ENCODE data around the gene TXNRD1. TPM values are rescaled to one million over a fixed set of nuclear protein-coding genes. Genes with fewer than 3 reads are reported as not detected.

Gene TXNRD1
- total RNA-seq, 4 donors from 2014 or later, result 76.0 to 141 (median 97.8) TPM

GRCh38 chr12:104354167-104354867, 138.7 kb downstream of the TXNRD1 start:
- intact Hi-C loops (cut with DNase I; ENCODE audit: low total_unique reads), result no loop called here
- H3K4me1 ChIP-seq, result no peaks in the 10 kb centered on the region
- TF ChIP-seq POLR2A (IDR thresholded peaks at IDR 0.05), result no peak

GRCh38 chr12:104354868-104355570, 139.4 kb downstream of the TXNRD1 start:
- Histone ChIP-seq H3K36me3 (no peaks in the 10 kb centered on the region), H3K27me3 (no peaks in the 10 kb centered on the region), H3K4me3 (no peak overlapping the region), H3K9me3 (no peaks in the 10 kb centered on the region), H3K27ac (no peak overlapping the region), H3K4me1 (no peaks in the 10 kb centered on the region)
- intact Hi-C loops (cut with DNase I; ENCODE audit: low total_unique reads), result loop anchor here (5.0 kb wide), 1 partner anchor 153 kb away; no protein-coding TSS in a partner anchor
- TF ChIP-seq POLR2A (IDR thresholded peaks at IDR 0.05), result no peak
- no peak for TF ChIP-seq CTCF (IDR thresholded peaks at IDR 0.05)
- no peak for DNase-seq

More at GRCh38 chr12:104354167-104354867, 138.7 kb downstream of the TXNRD1 start:
- H3K9me3 ChIP-seq, result no peaks in the 10 kb centered on the region
- no peaks in the 10 kb centered on the region for H3K36me3 ChIP-seq
- no peak for DNase-seq
- no peak overlapping the region for H3K27ac ChIP-seq
- no peaks in the 10 kb centered on the region for H3K27me3 ChIP-seq
- no peak overlapping the region for H3K4me3 ChIP-seq

GRCh38 chr12:104355630-104356029, 140.1 kb downstream of the TXNRD1 start:
- Histone ChIP-seq H3K4me1 (no peaks in the 10 kb centered on the region), H3K27ac (no peak overlapping the region), H3K27me3 (no peaks in the 10 kb centered on the region), H3K9me3 (no peaks in the 10 kb centered on the region), H3K36me3 (no peaks in the 10 kb centered on the region), H3K4me3 (no peak overlapping the region)
- intact Hi-C loops (cut with DNase I; ENCODE audit: low total_unique reads), result loop anchor here (5.0 kb wide), 1 partner anchor 153 kb away; no protein-coding TSS in a partner anchor
- no peak for DNase-seq
- TF ChIP-seq POLR2A (IDR thresholded peaks at IDR 0.05) (no peak), CTCF (IDR thresholded peaks at IDR 0.05) (no peak)

GRCh38 chr12:104356231-104357115, 140.9 kb downstream of the TXNRD1 start:
- Histone ChIP-seq H3K27ac (no peak overlapping the region), H3K36me3 (no peaks in the 10 kb centered on the region), H3K4me1 (no peaks in the 10 kb centered on the region), H3K9me3 (no peaks in the 10 kb centered on the region), H3K27me3 (no peaks in the 10 kb centered on the region), H3K4me3 (no peak overlapping the region)
- no peak for DNase-seq
- intact Hi-C loops (cut with DNase I; ENCODE audit: low total_unique reads), result loop anchor here (5.0 kb wide), 1 partner anchor 154 kb away; no protein-coding TSS in a partner anchor
- no peak for TF ChIP-seq CTCF (IDR thresholded peaks at IDR 0.05)
- TF ChIP-seq POLR2A (IDR thresholded peaks at IDR 0.05), result no peak

- H3K36me3 ChIP-seq, result no peaks in the 10 kb centered on the region
- H3K4me1 ChIP-seq, result no peaks in the 10 kb centered on the region
- no peaks in the 10 kb centered on the region for H3K27me3 ChIP-seq
- intact Hi-C loops (cut with DNase I; ENCODE audit: low total_unique reads), result loop anchor here (5.0 kb wide), 1 partner anchor 155 kb away; no protein-coding TSS in a partner anchor
- H3K27ac ChIP-seq, result no peak overlapping the region
- no peaks in the 10 kb centered on the region for H3K9me3 ChIP-seq
- DNase-seq, result no peak
- H3K4me3 ChIP-seq, result no peak overlapping the region
- TF ChIP-seq POLR2A (IDR thresholded peaks at IDR 0.05) (no peak), CTCF (IDR thresholded peaks at IDR 0.05) (no peak)
Measured at GRCh38 chr12:104357421-104357952, 141.9 kb downstream of the TXNRD1 start.

Data from uterus (tissue), 4 donors.